H1 (cell line): ENCODE data around the gene WDR7. TPM values are rescaled to one million over a fixed set of nuclear protein-coding genes. Genes with fewer than 3 reads are reported as not detected.

Experiments used
- CTCF ChIA-PET: fragments of 300-600 bp; sonication (Branson Sonifier 250); formaldehyde crosslinking; loops from one replicate; lab custom pipeline; 2021; ENCODE audit not compliant: partially characterized antibody; lab: Charles Lee
- POLR2A ChIA-PET: fragments of 300-600 bp; sonication (Branson Sonifier 250); formaldehyde crosslinking; loops from one replicate; lab custom pipeline; 2021; ENCODE audit warnings: inconsistent platforms; ENCODE audit not compliant: partially characterized antibody; lab: Charles Lee
- DNase-seq, 2 experiments: peaks; one replicate each; pipeline versions ENCODE4 v3.0.0 to v3.0.0-alpha.2; 2010 to 2022; ENCODE audit warnings: low spot score in 2 of 2, low read depth in 1 of 2, mixed read lengths in 1 of 2
- FAIRE-seq: peaks from 2 replicates; lab custom pipeline; 2011; peaks lifted over from hg19 to GRCh38; lab: Jason Lieb, UNC
- H2AFZ ChIP-seq: 2 replicates; pipeline ENCODE4 v1.8.1; 2012; ENCODE audit warnings: low read length, inconsistent platforms
- H2AK5ac ChIP-seq: 2 replicates; pipeline ENCODE4 v1.6.1; 2013; ENCODE audit warnings: low read depth, low read length
- H2BK120ac ChIP-seq: replicated peaks from 2 replicates; pipeline ENCODE3; 2013; ENCODE audit warnings: low read depth, low read length, inconsistent platforms
- H2BK12ac ChIP-seq: 2 replicates; pipeline ENCODE4 v1.6.1; 2013; ENCODE audit warnings: low read depth, low read length
- H2BK15ac ChIP-seq: 2 replicates; pipeline ENCODE4 v1.6.1; 2013; ENCODE audit warnings: low read length
- H2BK20ac ChIP-seq: 2 replicates; pipeline ENCODE4 v1.6.1; 2013; ENCODE audit warnings: low read length
- H2BK5ac ChIP-seq: 2 replicates; pipeline ENCODE4 v1.6.1; 2013; ENCODE audit warnings: low read depth, low read length
- H3K14ac ChIP-seq: 2 replicates; pipeline ENCODE4 v1.6.1; 2013; ENCODE audit warnings: inconsistent platforms; ENCODE audit not compliant: insufficient read length
- H3K18ac ChIP-seq: 2 replicates; pipeline ENCODE4 v1.6.1; 2013; ENCODE audit warnings: low read length; ENCODE audit errors: extremely low read depth
- H3K23ac ChIP-seq: 2 replicates; pipeline ENCODE4 v1.6.1; 2013; ENCODE audit warnings: inconsistent platforms; ENCODE audit not compliant: insufficient read length
- H3K23me2 ChIP-seq: 2 replicates; pipeline ENCODE4 v1.6.1; 2013; ENCODE audit warnings: low read depth, low read length
- H3K27ac ChIP-seq: 2 replicates; pipeline ENCODE4 v1.6.1; 2011; ENCODE audit warnings: low read depth, low read length, inconsistent platforms
- H3K27me3 ChIP-seq, 4 experiments: replicated peaks in 1 of 4; 1 replicate in 1 of 4; 2 replicates in 3 of 4; pipeline versions ENCODE4 v1.6.1 to v1.8.1; 2011 to 2013; ENCODE audit warnings: low read length in 3 of 4, mild to moderate bottlenecking in 3 of 4, inconsistent platforms in 2 of 4, mixed read lengths in 2 of 4, moderate library complexity in 1 of 4; ENCODE audit not compliant: control insufficient read depth in 3 of 4, insufficient read depth in 3 of 4; ENCODE audit errors: extremely low read depth in 1 of 4
- H3K36me3 ChIP-seq, 4 experiments: 2 replicates each; pipeline versions ENCODE4 v1.6.1 to v1.8.1; 2011 to 2013; ENCODE audit warnings: mild to moderate bottlenecking in 4 of 4, low read length in 3 of 4, moderate library complexity in 2 of 4, control low read depth in 1 of 4, inconsistent platforms in 1 of 4; ENCODE audit not compliant: insufficient read depth in 4 of 4, control insufficient read depth in 2 of 4
- H3K4ac ChIP-seq: replicated peaks from 2 replicates; pipeline ENCODE3; 2013; ENCODE audit warnings: low read length, low read depth, mixed read lengths, inconsistent platforms; ENCODE audit not compliant: insufficient read length
- H3K4me1 ChIP-seq, 4 experiments: replicated peaks in 1 of 4; 1 replicate in 1 of 4; 2 replicates in 3 of 4; pipeline versions ENCODE4 v1.6.1 to v1.8.1; 2011 to 2013; ENCODE audit warnings: low read length in 3 of 4, inconsistent platforms in 2 of 4, mixed read lengths in 1 of 4; ENCODE audit not compliant: insufficient read depth in 4 of 4, control insufficient read depth in 3 of 4
- H3K4me2 ChIP-seq, 2 experiments: 2 replicates each; pipeline versions ENCODE4 v1.6.1 to v1.8.1; 2011 to 2013; ENCODE audit warnings: low read depth in 2 of 2, low read length in 2 of 2, control low read depth in 1 of 2, inconsistent platforms in 1 of 2, mild to moderate bottlenecking in 1 of 2; ENCODE audit not compliant: insufficient read depth in 1 of 2
- H3K4me3 ChIP-seq, 4 experiments: fragments of 200-600, 300-600 bp in 1 of 4; sonication (generic), shearing (Covaris generic), sonication (Bioruptor Twin) in 1 of 4; 2 replicates each; pipeline versions ENCODE4 v1.5.1 to v1.8.1; 2011 to 2016; ENCODE audit warnings: low read length in 4 of 4, low read depth in 3 of 4, control low read depth in 2 of 4, inconsistent platforms in 2 of 4, mild to moderate bottlenecking in 2 of 4, mixed read lengths in 1 of 4, moderate library complexity in 1 of 4; ENCODE audit not compliant: insufficient read depth in 2 of 4; ENCODE audit errors: extremely low read depth in 1 of 4
- H3K56ac ChIP-seq: replicated peaks from 2 replicates; pipeline ENCODE3; 2013; ENCODE audit warnings: low read depth, mild to moderate bottlenecking, mixed read lengths, low read length, inconsistent platforms; ENCODE audit not compliant: insufficient read length
- H3K79me1 ChIP-seq: 2 replicates; pipeline ENCODE4 v1.6.1; 2013; ENCODE audit warnings: low read depth, low read length, control low read depth
- H3K79me2 ChIP-seq, 2 experiments: 2 replicates each; pipeline versions ENCODE4 v1.6.1 to v1.8.1; 2012 to 2013; ENCODE audit warnings: low read length in 2 of 2, mild to moderate bottlenecking in 2 of 2, inconsistent platforms in 1 of 2; ENCODE audit not compliant: insufficient read depth in 2 of 2, control insufficient read depth in 1 of 2
- H3K9ac ChIP-seq, 4 experiments: replicated peaks in 1 of 4; 1 replicate in 1 of 4; 2 replicates in 3 of 4; pipeline versions ENCODE4 v1.6.1 to v1.8.1; 2011 to 2013; ENCODE audit warnings: low read depth in 3 of 4, low read length in 3 of 4, control low read depth in 2 of 4, mild to moderate bottlenecking in 2 of 4, moderate library complexity in 2 of 4, inconsistent platforms in 1 of 4; ENCODE audit errors: extremely low read depth in 1 of 4
- H3K9me3 ChIP-seq, 2 experiments: 2 replicates each; pipeline versions ENCODE4 v1.6.1 to v1.8.1; 2012 to 2013; ENCODE audit warnings: mild to moderate bottlenecking in 2 of 2, moderate library complexity in 2 of 2, control low read depth in 1 of 2, inconsistent platforms in 1 of 2, low read depth in 1 of 2, low read length in 1 of 2, mixed read lengths in 1 of 2; ENCODE audit not compliant: insufficient read depth in 2 of 2
- H4K20me1 ChIP-seq, 2 experiments: replicated peaks in 1 of 2; 2 replicates each; pipeline versions ENCODE3 to v1.8.1; 2011 to 2013; ENCODE audit warnings: inconsistent platforms in 2 of 2, low read length in 2 of 2, mild to moderate bottlenecking in 1 of 2; ENCODE audit not compliant: insufficient read depth in 2 of 2, control insufficient read depth in 1 of 2
- H4K5ac ChIP-seq: 2 replicates; pipeline ENCODE4 v1.6.1; 2013; ENCODE audit warnings: low read length, low read depth, mixed read lengths, inconsistent platforms; ENCODE audit not compliant: insufficient read length
- H4K8ac ChIP-seq: 2 replicates; pipeline ENCODE4 v1.8.0; 2013; ENCODE audit warnings: mild to moderate bottlenecking, moderate library complexity, low read length, inconsistent platforms; ENCODE audit not compliant: insufficient read depth; ENCODE audit errors: extremely low read depth
- H4K91ac ChIP-seq: replicated peaks from 2 replicates; pipeline ENCODE3; 2013; ENCODE audit warnings: low read length, mixed read lengths, inconsistent platforms; ENCODE audit not compliant: insufficient read length
- EGR1 ChIP-seq: IDR thresholded peaks from 2 replicates; pipeline ENCODE4 v1.6.1; 2011; ENCODE audit warnings: low read depth, low read length, borderline replicate concordance
- YY1 ChIP-seq: IDR thresholded peaks from 2 replicates; pipeline ENCODE4 v1.6.1; 2011; ENCODE audit warnings: low read depth, mild to moderate bottlenecking, low read length
- WGBS, 2 experiments: shearing (Covaris generic) in 1 of 2; methylation state at CpG; one replicate each; pipeline versions ENCODE4 v1.1.6 to v1.1.7; 2013 to 2015; ENCODE audit warnings: low lambda C conversion rate in 2 of 2, mixed read lengths in 2 of 2, inconsistent platforms in 1 of 2, low coverage in 1 of 2, missing lambda C conversion rate in 1 of 2; ENCODE audit not compliant: insufficient replicate concordance in 2 of 2, insufficient coverage in 1 of 2, insufficient read length in 1 of 2; ENCODE audit errors: extremely low coverage in 1 of 2, missing lambda C conversion rate in 1 of 2; 5-methylcytosine and 5-hydroxymethylcytosine counted together
- polyA plus RNA-seq, 7 experiments: library from polyadenylated mRNA; depleted of rRNA in 3 of 7; stranded (reverse) in 5 of 7; unstranded in 2 of 7; fragments of >200 nt in 5 of 7; fragments of 200-250 nt in 2 of 7; gene quantifications; 1 replicate in 5 of 7; 2 replicates in 1 of 7; 4 replicates in 1 of 7; pipeline versions ENCODE4 v1.2.1 to v1.2.3, GENCODE V29; 2011 to 2013; ENCODE audit warnings: missing spikeins in 2 of 7, mixed read lengths in 2 of 7
- total RNA-seq: library from RNA; stranded (reverse); fragmentation: NEBNext Ultra II Directional; extraction: Animal tissue kit (Norgen Biotek cat#: 25700); gene quantifications from 2 replicates; pipeline ENCODE4 v1.2.1, GENCODE V29; 2021

Gene WDR7
- total and polyA plus RNA-seq, 2 of the 8 experiments (the other 6 are each of a cell fraction or from before 2014, with no cell fraction given), result 5.5 to 15.2 TPM

DNA sequence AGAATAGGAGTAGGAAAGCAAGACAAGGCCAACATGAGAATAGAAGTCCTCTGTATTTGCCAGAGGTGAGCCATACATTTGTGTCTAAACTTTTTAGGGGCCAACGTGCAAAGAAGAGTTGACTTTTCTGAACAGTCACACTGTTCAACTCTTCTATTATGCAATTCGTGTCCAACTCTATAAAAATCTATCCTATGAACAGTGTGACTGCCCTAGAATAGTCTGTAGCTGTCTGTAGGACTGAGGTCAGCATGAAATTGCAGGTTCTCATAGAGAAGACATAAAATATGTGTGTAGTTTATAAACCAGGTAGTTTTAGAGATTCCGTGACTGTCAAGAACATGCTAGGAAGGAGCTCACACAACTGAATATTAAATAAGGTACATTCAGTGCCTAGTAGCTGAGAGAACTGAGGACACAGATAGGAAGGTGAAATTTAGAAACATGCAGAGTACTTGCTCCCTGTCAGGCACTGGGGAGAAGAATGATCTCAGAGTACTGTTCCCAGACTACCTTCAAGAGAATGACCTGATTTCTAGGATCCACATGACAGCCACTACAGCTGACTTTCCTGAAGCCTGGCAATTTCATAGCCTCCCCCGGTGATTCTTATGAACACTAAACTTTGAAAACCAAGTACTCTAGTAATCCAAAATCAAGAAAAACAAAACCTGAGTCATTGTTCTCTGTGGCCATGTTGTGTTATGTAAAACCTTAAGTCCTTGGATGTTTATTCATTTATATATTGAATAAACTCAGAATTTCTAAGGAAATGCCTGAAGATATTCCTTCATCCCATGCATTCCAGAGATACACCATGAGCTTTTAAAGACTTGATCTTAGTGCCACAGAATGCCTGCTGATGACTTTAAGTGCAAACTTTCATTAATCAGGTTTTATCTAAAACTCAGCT, 294.3 kb downstream of the WDR7 start:
- Histone ChIP-seq H3K9me3 (no peaks in the 10 kb centered on the region), H3K4me3 (no peak overlapping the region), H4K91ac (no peak overlapping the region), H4K20me1 (no peaks in the 10 kb centered on the region), H2BK120ac (no peak overlapping the region), H3K23me2 (no peaks in the 10 kb centered on the region), H3K36me3 (no peaks in the 10 kb centered on the region), H2BK12ac (no peak overlapping the region), H2AK5ac (no peak overlapping the region), H2AFZ (no peak overlapping the region), H3K27me3 (no peaks in the 10 kb centered on the region), H3K79me2 (no peaks in the 10 kb centered on the region), H3K23ac (no peak overlapping the region), H3K27ac (no peak overlapping the region), H3K9ac (no peak overlapping the region), H2BK15ac (no peak overlapping the region), H3K4me1 (peaks cover 0 to 3% (median 2%) of the 10 kb centered on the region in 4 experiments; a peak in 2 of 7 replicates), H4K5ac (no peak overlapping the region), H2BK20ac (no peak overlapping the region), H3K56ac (no peak overlapping the region), H3K4me2 (no peak overlapping the region), H2BK5ac (no peak overlapping the region), H3K14ac (no peak overlapping the region), H4K8ac (no peak overlapping the region), H3K4ac (no peak overlapping the region), H3K79me1 (no peaks in the 10 kb centered on the region), H3K18ac (no peak overlapping the region)
- DNase-seq (no peak), FAIRE-seq (no peak)
- ChIA-PET CTCF (interaction anchor here (1.2 kb wide), 1 partner anchor 51 kb away, joined by 4 read pairs; no protein-coding TSS in a partner anchor), POLR2A (no interaction called here)
- TF ChIP-seq YY1 (no peak), EGR1 (no peak)
- WGBS, 2 experiments, result 90% methylated on average over 4 of the region's 4 CpGs; no CpG with 5 or more reads in 1 of the 2 experiments
